Measurements from ENCODE around the gene C17orf113. TPM values are rescaled to one million over a fixed set of nuclear protein-coding genes. Genes with fewer than 3 reads are reported as not detected.

Gene C17orf113
- total RNA-seq, 1 donor from 2014 or later, result 0.70 TPM

Other genes starting within 250 kb of the C17orf113 start
- 32.3 and 42.5 TPM in 2 replicates for gene P3H4, start 238.7 kb downstream of the C17orf113 start, total RNA-seq
- 40.8 and 148 TPM in 2 replicates for gene FKBP10, start 237.6 kb downstream of the C17orf113 start, total RNA-seq
- 43.4 and 74.0 TPM in 2 replicates for gene NT5C3B, start 214.4 kb downstream of the C17orf113 start, total RNA-seq
- 0.15 TPM in 1 of 2 replicates, not detected in the other for gene KLHL10, start 212.8 kb downstream of the C17orf113 start, total RNA-seq
- gene KLHL11, start 185.2 kb downstream of the C17orf113 start, total RNA-seq, result 30.6 and 39.7 TPM in 2 replicates
- gene ACLY, start 131.7 kb downstream of the C17orf113 start, total RNA-seq, result 343 and 387 TPM in 2 replicates
- 0.35 and 2.2 TPM in 2 replicates for gene ODAD4, start 120.0 kb downstream of the C17orf113 start, total RNA-seq
- 51.4 and 78.5 TPM in 2 replicates for gene CNP, start 83.8 kb downstream of the C17orf113 start, total RNA-seq
- 67.6 and 107 TPM in 2 replicates for gene DNAJC7, start 33.2 kb downstream of the C17orf113 start, total RNA-seq
- 33.5 and 41.4 TPM in 2 replicates for gene NKIRAS2, start 30.5 kb downstream of the C17orf113 start, total RNA-seq
- 0.10 TPM in 1 of 2 replicates, not detected in the other for gene ZNF385C, start 47.9 kb upstream of the C17orf113 start, total RNA-seq
- gene DHX58, start 62.1 kb upstream of the C17orf113 start, total RNA-seq, result 9.3 and 15.5 TPM in 2 replicates
- gene KAT2A, start 70.8 kb upstream of the C17orf113 start, total RNA-seq, result 3.5 and 15.4 TPM in 2 replicates
- gene HSPB9, start 72.2 kb upstream of the C17orf113 start, total RNA-seq, result not detected in 2 replicates
- gene RAB5C, start 104.4 kb upstream of the C17orf113 start, total RNA-seq, result 83.9 and 129 TPM in 2 replicates
- not detected in 2 replicates for gene KCNH4, start 130.5 kb upstream of the C17orf113 start, total RNA-seq
- gene HCRT, start 134.9 kb upstream of the C17orf113 start, total RNA-seq, result not detected in 2 replicates
- 30.6 and 69.0 TPM in 2 replicates for gene GHDC, start 143.9 kb upstream of the C17orf113 start, total RNA-seq
- 17.2 and 27.2 TPM in 2 replicates for gene STAT5B, start 225.8 kb upstream of the C17orf113 start, total RNA-seq
- gene STAT5A, start 237.9 kb upstream of the C17orf113 start, total RNA-seq, result 12.2 and 25.7 TPM in 2 replicates

Measured in renal cortical epithelial cell (primary cell).